ENCODE data around the gene RAMP1.
"Not testable (repeated sequence)": the region's sequence is repeated elsewhere in the genome, so short reads cannot be mapped to it uniquely, and the experiment has no call there.

Gene RAMP1

DNA sequence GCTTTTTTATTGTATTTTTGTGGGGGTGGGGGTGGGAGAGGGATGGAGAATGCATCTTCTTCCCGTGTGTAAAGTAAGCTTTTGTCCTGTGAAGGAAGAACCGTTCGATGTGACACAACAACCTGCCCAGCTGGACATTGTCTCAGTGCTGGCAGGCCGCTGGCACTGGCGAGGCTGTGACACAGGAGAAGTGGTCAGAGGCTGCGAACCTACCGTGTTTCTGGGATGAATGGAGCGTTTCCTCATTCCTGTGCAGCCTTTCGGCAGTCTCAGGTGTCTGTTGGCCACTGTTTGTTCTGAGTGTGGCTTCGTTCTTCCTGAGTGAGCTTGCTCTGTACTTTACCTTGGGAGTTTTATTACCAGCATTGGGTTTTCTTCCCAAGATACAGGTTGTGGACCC is 8.0 kb downstream of the RAMP1 start:
- intact Hi-C loops (cut with DNase I; ENCODE audit: low total_unique reads), result no loop called here
- Histone ChIP-seq H3K4me1 (peaks cover 9 to 96% (median 70%) of the 10 kb centered on the region in 4 donors), H3K27me3 (no peaks in the 10 kb centered on the region), H3K36me3 (no peaks in the 10 kb centered on the region), H3K4me3 (no peak overlapping the region), H3K9me3 (no peaks in the 10 kb centered on the region), H3K27ac (peak overlapping the region; percentile 92 to 95)
- DNase-seq, result peak in 1 of 2 donors; percentile 44
- no peak for TF ChIP-seq CTCF (IDR thresholded peaks at IDR 0.05)

DNA sequence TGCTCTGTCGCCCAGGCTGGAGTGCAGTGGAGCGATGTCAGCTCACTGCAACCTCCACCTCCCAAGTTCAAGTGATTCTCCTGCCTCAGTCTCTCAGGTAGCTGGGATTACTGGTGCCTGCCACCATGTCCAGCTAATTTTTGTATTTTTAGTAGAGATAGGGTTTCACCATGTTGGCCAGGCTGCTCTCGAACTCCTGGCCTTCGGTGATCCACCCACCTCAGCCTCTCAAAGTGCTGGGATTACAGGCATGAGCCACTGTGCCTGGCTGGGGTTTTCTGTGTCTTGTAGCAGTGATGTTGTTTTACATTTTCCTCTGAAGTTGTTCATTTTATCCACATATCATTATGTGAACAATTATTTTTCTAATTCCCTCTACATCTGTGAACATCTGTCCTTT is 8.7 kb downstream of the RAMP1 start:
- H3K4me1 ChIP-seq, result peaks cover 9 to 96% (median 70%) of the 10 kb centered on the region in 4 donors
- DNase-seq; intact Hi-C loops (cut with DNase I; ENCODE audit: low total_unique reads); H3K27me3 ChIP-seq; H3K9me3 ChIP-seq; H3K36me3 ChIP-seq; H3K4me3 ChIP-seq: not testable (repeated sequence)
- peak overlapping the region; percentile 50 to 95 for H3K27ac ChIP-seq

DNA sequence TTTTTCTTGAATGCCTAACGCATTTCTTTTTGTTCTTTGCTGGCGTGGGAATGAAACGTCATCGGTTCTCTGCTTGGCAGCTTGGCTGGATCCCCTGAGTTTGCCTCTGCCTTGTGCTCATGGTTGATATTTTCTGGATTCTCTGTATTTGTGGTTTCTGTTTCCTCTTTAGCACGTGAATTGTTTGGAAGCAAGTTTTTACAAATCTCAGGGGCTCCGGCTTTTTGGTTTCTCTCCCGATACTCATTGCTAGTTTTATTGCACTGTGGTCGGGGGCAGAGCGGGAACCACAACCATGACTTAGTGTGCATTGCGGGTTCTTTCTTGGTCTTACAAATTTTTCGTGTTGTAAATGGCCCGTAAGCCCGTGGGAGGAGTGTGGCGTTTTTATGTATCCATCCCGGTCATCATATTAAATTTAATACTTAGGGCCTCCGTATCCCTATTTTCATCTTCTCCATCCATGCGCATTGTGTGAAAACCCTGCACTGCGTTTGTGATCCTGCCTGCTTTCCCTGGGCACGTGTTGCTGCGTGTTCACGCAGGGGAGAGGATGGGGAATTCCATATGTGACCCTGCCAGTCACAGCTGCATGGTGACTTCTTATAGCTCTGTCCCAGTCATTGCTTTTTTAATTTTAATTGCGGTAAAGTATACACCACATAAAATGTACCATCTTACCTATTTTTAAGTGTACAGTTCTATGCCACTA is 9.4 kb downstream of the RAMP1 start:
- TF ChIP-seq CTCF (IDR thresholded peaks at IDR 0.05), result no peak
- Histone ChIP-seq H3K4me1 (peaks cover 9 to 96% (median 71%) of the 10 kb centered on the region in 4 donors), H3K36me3 (no peaks in the 10 kb centered on the region), H3K9me3 (no peaks in the 10 kb centered on the region), H3K27me3 (no peaks in the 10 kb centered on the region), H3K27ac (peak overlapping the region; percentile 49 to 50), H3K4me3 (peak overlapping the region in 1 of 2 donors; percentile 17)
- intact Hi-C loops (cut with DNase I; ENCODE audit: low total_unique reads), result no loop called here
- DNase-seq, result no peak

GRCh38 chr2:237869343-237870102 is 10.1 kb downstream of the RAMP1 start:
- Histone ChIP-seq H3K27me3 (no peaks in the 10 kb centered on the region), H3K9me3 (no peaks in the 10 kb centered on the region), H3K36me3 (no peaks in the 10 kb centered on the region), H3K4me1 (peaks cover 9 to 96% (median 71%) of the 10 kb centered on the region in 4 donors), H3K27ac (peak overlapping the region; percentile 53 to 71), H3K4me3 (no peak overlapping the region)
- TF ChIP-seq CTCF (IDR thresholded peaks at IDR 0.05), result no peak
- DNase-seq, result no peak
- intact Hi-C loops (cut with DNase I; ENCODE audit: low total_unique reads), result no loop called here

DNA sequence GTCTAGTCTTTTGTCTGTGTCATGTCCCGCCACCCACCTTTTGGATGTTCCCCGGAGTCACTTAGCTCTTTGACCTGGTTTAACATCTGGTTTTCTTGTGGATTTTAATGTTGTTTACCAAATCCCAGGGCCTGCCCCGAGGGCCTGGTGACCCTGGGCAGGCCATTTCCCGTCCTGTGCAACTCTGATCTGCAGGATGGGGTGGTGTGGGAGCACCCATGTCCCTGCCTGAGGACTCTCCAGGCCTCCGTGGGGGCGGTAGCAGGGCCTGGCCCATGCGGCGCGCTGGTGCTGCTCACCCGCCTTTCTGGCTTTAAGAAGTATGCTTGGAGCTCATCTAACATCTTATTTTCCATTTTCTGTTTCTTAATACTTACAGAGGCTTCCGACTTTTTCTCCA is 10.7 kb downstream of the RAMP1 start:
- intact Hi-C loops (cut with DNase I; ENCODE audit: low total_unique reads), result no loop called here
- no peaks in the 10 kb centered on the region for H3K36me3 ChIP-seq
- H3K27me3 ChIP-seq, result no peaks in the 10 kb centered on the region
- H3K4me1 ChIP-seq, result peaks cover 9 to 96% (median 71%) of the 10 kb centered on the region in 4 donors
- H3K27ac ChIP-seq, result peak overlapping the region; percentile 53 to 71
- no peak overlapping the region for H3K4me3 ChIP-seq
- no peak for TF ChIP-seq CTCF (IDR thresholded peaks at IDR 0.05)
- no peak for DNase-seq
- no peaks in the 10 kb centered on the region for H3K9me3 ChIP-seq
